HepG2 (cell line): ENCODE results near the gene SLC18A3. TPM values are rescaled to one million over a fixed set of nuclear protein-coding genes. Genes with fewer than 3 reads are reported as not detected.

Source experiments
- ATAC-seq: fragments of 200-7000 bp; cut with Tn5 transposase; 3 replicates; pipeline ENCODE4 v1.9.1; 2020; ENCODE audit warnings: mild to moderate bottlenecking, moderate library complexity
- BruUV-seq: library from RNA; stranded (reverse); fragments of 400-500 nt; replicated peaks from 2 replicates; lab custom pipeline; 2021; lab: Mats Ljungman, UMichigan
- CTCF ChIA-PET: fragments of 300-600 bp; formaldehyde crosslinking; extraction: SDS; loops from one replicate; lab custom pipeline; 2021; ENCODE audit warnings: low total read pairs, inconsistent platforms, low intra/inter-chr PET ratio; lab: Yijun Ruan, JAX
- POLR2A ChIA-PET: fragments of 350-600 bp; sonication (Branson Sonifier 250); formaldehyde crosslinking; loops from one replicate; lab custom pipeline; 2020; ENCODE audit warnings: antibody characterized with exemption, inconsistent platforms; lab: Yijun Ruan, JAX
- DNase-seq: peaks from one replicate; pipeline ENCODE4 v3.0.0-alpha.2; 2015; ENCODE audit warnings: low spot score
- FAIRE-seq: peaks from 3 replicates; lab custom pipeline; 2011; peaks lifted over from hg19 to GRCh38; lab: Jason Lieb, UNC
- H2AFZ ChIP-seq: one replicate; pipeline ENCODE4 v1.6.1; 2011; ENCODE audit warnings: low read length, inconsistent platforms
- H3K27ac ChIP-seq: fragments of 300-600 bp; 3 replicates; pipeline ENCODE4 v1.8.0; 2011; ENCODE audit warnings: mixed run types, mild to moderate bottlenecking, mixed read lengths, low read length, inconsistent platforms; ENCODE audit not compliant: insufficient read depth; ENCODE audit errors: extremely low read length
- H3K27me3 ChIP-seq, 2 experiments: fragments of 200-600 bp in 1 of 2; 2 replicates in 1 of 2; 3 replicates in 1 of 2; pipeline versions ENCODE4 v1.6.0 to v1.8.0; 2011; ENCODE audit warnings: low read length in 2 of 2, mild to moderate bottlenecking in 2 of 2, moderate library complexity in 2 of 2, inconsistent platforms in 1 of 2; ENCODE audit not compliant: insufficient read depth in 2 of 2, control insufficient read depth in 1 of 2
- H3K36me3 ChIP-seq, 2 experiments: fragments of 200-600 bp in 1 of 2; replicated peaks in 1 of 2; 2 replicates in 1 of 2; 3 replicates in 1 of 2; pipeline versions ENCODE4 v1.5.1 to v1.8.0; 2011; ENCODE audit warnings: low read length in 2 of 2, inconsistent platforms in 1 of 2; ENCODE audit not compliant: insufficient read depth in 2 of 2, control insufficient read depth in 1 of 2
- H3K4me1 ChIP-seq: 2 replicates; pipeline ENCODE4 v1.5.1; 2012; ENCODE audit warnings: low read length, inconsistent platforms; ENCODE audit not compliant: insufficient read depth
- H3K4me2 ChIP-seq: 2 replicates; pipeline ENCODE4 v1.6.0; 2011; ENCODE audit warnings: low read depth, low read length, inconsistent platforms
- H3K4me3 ChIP-seq, 3 experiments: fragments of 200-600 bp in 1 of 3; sonication (generic), shearing (Covaris generic) in 1 of 3; replicated peaks in 1 of 3; 2 replicates each; pipeline ENCODE4 v1.5.1; 2011 to 2016; ENCODE audit warnings: low read length in 3 of 3, inconsistent platforms in 2 of 3, low read depth in 2 of 3, mild to moderate bottlenecking in 2 of 3, control low read depth in 1 of 3, mixed read lengths in 1 of 3; ENCODE audit not compliant: insufficient read depth in 1 of 3
- H3K79me2 ChIP-seq: one replicate; pipeline ENCODE4 v1.6.1; 2011; ENCODE audit warnings: low read length, inconsistent platforms; ENCODE audit not compliant: insufficient read depth
- H3K9ac ChIP-seq: 2 replicates; pipeline ENCODE4 v1.6.0; 2011; ENCODE audit warnings: mild to moderate bottlenecking, low read depth, low read length, inconsistent platforms; ENCODE audit not compliant: insufficient read depth
- H3K9me3 ChIP-seq: 2 replicates; pipeline ENCODE4 v1.5.1; 2012; ENCODE audit warnings: mild to moderate bottlenecking, low read length
- H4K20me1 ChIP-seq: 2 replicates; pipeline ENCODE4 v1.6.0; 2011; ENCODE audit warnings: inconsistent platforms, mild to moderate bottlenecking, low read length, moderate library complexity; ENCODE audit not compliant: insufficient read depth
- CCAR2 ChIP-seq: fragments of 200-400 bp; formaldehyde crosslinking; optimal IDR thresholded peaks from 2 replicates; pipeline ENCODE3; 2018; ENCODE audit warnings: low read depth, mild to moderate bottlenecking, low read length, moderate library complexity
- ISL2 ChIP-seq: sonication (generic); formaldehyde crosslinking; IDR thresholded peaks from 2 replicates; pipeline ENCODE4 v1.5.0; 2020; ENCODE audit warnings: missing genetic modification reagents
- MBNL3 ChIP-seq: fragments of 250-450 bp; sonication (Bioruptor Pico); conservative IDR thresholded peaks from 2 replicates; pipeline ENCODE4 v1.8.0; 2022; ENCODE audit warnings: mild to moderate bottlenecking, inconsistent platforms
- PRDM4 ChIP-seq: sonication (generic); formaldehyde crosslinking; IDR thresholded peaks from 2 replicates; pipeline ENCODE4 v1.9.0; 2021; ENCODE audit warnings: missing genetic modification reagents, borderline replicate concordance
- RAD51 ChIP-seq: fragments of 450-650 bp; IDR thresholded peaks from 2 replicates; pipeline ENCODE4 v1.6.1; 2016; ENCODE audit warnings: borderline replicate concordance
- RFXANK ChIP-seq: IDR thresholded peaks from 2 replicates; pipeline ENCODE4 v1.6.1; 2016
- SMAD1 ChIP-seq: sonication (generic); formaldehyde crosslinking; IDR thresholded peaks from 2 replicates; pipeline ENCODE4 v1.4.0; 2020; ENCODE audit warnings: missing genetic modification reagents, low read depth, mild to moderate bottlenecking, borderline replicate concordance
- ZC3H13 ChIP-seq: sonication (generic); formaldehyde crosslinking; IDR thresholded peaks from 2 replicates; pipeline ENCODE4 v1.8.1; 2023; ENCODE audit warnings: mild to moderate bottlenecking, missing genetic modification reagents, moderate library complexity
- ZFP41 ChIP-seq: sonication (generic); formaldehyde crosslinking; IDR thresholded peaks from 2 replicates; pipeline ENCODE4 v1.4.0; 2020; ENCODE audit warnings: mild to moderate bottlenecking, missing genetic modification reagents, borderline replicate concordance
- ZNF17 ChIP-seq: sonication (generic); formaldehyde crosslinking; IDR thresholded peaks from 2 replicates; pipeline ENCODE4 v1.5.0; 2020; ENCODE audit warnings: mild to moderate bottlenecking, missing genetic modification reagents
- ZNF644 ChIP-seq: IDR thresholded peaks from 2 replicates; pipeline ENCODE4 v1.6.1; 2016; ENCODE audit warnings: low read depth
- WGBS: methylation state at CpG from one replicate; pipeline ENCODE4 v1.1.6; 2017; ENCODE audit warnings: low lambda C conversion rate; 5-methylcytosine and 5-hydroxymethylcytosine counted together
- in situ Hi-C: cut with HindIII; loops from 2 replicates; pipeline ENCODE4 v1.10.0; 2017; ENCODE audit warnings: low pct_unique_long_range_greater_than_20kb; ENCODE audit not compliant: extremely low pct_ligation_motif_present
- intact Hi-C: fragments of 100-400 bp; cut with micrococcal nuclease; formaldehyde crosslinking; loops from one replicate; pipeline ENCODE4 v1.10.0; 2022; ENCODE audit not compliant: unreplicated experiment
- polyA plus RNA-seq, 8 experiments: library from polyadenylated mRNA; depleted of rRNA in 3 of 8; stranded (reverse) in 7 of 8; unstranded in 1 of 8; fragments of >200 nt; fragmentation: Illumina TruSeq in 4 of 8; extraction: Trizol in 4 of 8; gene quantifications; 2 replicates each; pipeline versions ENCODE4 v1.2.1 to v1.2.3, GENCODE V29; 2011 to 2016; ENCODE audit warnings: low read depth in 4 of 8, missing spikeins in 1 of 8, mixed read lengths in 1 of 8; ENCODE audit not compliant: insufficient read depth in 1 of 8
- total RNA-seq, 5 experiments: library from RNA; depleted of rRNA; stranded (reverse); fragments of >200 nt; fragmentation: Illumina TruSeq; extraction: Trizol; gene quantifications; 2 replicates each; pipeline ENCODE4 v1.2.3, GENCODE V29; 2016; ENCODE audit warnings: low read depth in 1 of 5

Gene SLC18A3
- total and polyA plus RNA-seq, 2 of the 13 experiments (the other 11 are each of a cell fraction or from before 2014, with no cell fraction given), result not detected

DNA sequence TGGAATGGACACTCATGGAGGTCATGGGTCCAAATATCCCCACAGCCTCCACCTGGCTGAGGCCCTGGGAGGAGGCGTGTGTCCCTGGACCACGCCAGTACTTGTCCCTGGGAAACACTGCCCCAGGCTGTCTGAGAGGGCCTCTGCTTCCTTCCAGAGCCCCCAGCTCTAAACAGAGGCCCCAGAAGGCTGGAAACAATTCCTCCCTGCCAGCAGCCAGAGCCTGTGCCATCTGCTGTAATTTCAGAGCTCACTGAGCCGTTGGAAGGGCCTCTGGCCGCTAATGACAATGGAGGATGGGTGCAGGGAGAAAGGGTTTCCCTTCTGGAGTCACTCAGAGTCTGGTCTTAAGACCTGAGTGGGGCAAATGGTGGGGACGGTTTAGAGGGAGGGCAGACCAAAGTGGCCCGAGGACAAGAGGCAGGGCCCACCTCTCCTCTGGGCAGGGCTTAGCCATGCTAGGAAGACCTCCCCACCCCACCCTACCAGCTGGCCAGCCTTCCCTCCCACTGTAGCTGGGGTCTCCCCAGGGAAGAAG, 10.8 kb downstream of the SLC18A3 start:
- H3K9ac ChIP-seq, result no peak overlapping the region
- ATAC-seq (no peak), DNase-seq (no peak)
- H3K27me3 ChIP-seq, result peaks cover 4 to 31% of the 10 kb centered on the region in 2 experiments; a peak in 4 of 5 replicates
- H3K4me3 ChIP-seq, result no peak overlapping the region
- no peaks in the 10 kb centered on the region for H3K4me1 ChIP-seq
- no peaks in the 10 kb centered on the region; the same call in 1 of the 2 replicates for H4K20me1 ChIP-seq
- H3K27ac ChIP-seq, result no peak overlapping the region
- no peaks in the 10 kb centered on the region for H3K9me3 ChIP-seq
- POLR2A ChIA-PET, result no interaction called here
- BruUV-seq, result no TSS peak
- TF ChIP-seq ZFP41 (CRISPR knock-in tag) (no peak), CCAR2 (no peak), RFXANK (CRISPR knock-in tag) (no peak), MBNL3 (CRISPR knock-in tag) (no peak), ZC3H13 (CRISPR knock-in tag) (no peak), PRDM4 (no peak), SMAD1 (CRISPR knock-in tag) (no peak), RAD51 (no peak), ISL2 (CRISPR knock-in tag) (no peak), ZNF644 (CRISPR knock-in tag) (no peak), ZNF17 (CRISPR knock-in tag) (no peak)
- TF ChIP-seq, all 625 proteins: peak for 0
- intact Hi-C loops, result no loop called here
- CTCF ChIA-PET, result no interaction called here
- Histone ChIP-seq H3K4me2 (no peak overlapping the region), H3K79me2 (no peaks in the 10 kb centered on the region), H3K36me3 (no peaks in the 10 kb centered on the region), H2AFZ (no peak overlapping the region)
- 13% methylated on average over 2 of the region's 6 CpGs for WGBS
- in situ Hi-C loops, result no loop called here
- no peak for FAIRE-seq
